NCI-H2107 (cell line): Measurements from ENCODE around the gene MALAT1.

Experiments used
- DNase-seq: peaks from one replicate; lab custom pipeline; 2025; lab: John Stamatoyannopoulos, UW

The MALAT1 gene

DNA sequence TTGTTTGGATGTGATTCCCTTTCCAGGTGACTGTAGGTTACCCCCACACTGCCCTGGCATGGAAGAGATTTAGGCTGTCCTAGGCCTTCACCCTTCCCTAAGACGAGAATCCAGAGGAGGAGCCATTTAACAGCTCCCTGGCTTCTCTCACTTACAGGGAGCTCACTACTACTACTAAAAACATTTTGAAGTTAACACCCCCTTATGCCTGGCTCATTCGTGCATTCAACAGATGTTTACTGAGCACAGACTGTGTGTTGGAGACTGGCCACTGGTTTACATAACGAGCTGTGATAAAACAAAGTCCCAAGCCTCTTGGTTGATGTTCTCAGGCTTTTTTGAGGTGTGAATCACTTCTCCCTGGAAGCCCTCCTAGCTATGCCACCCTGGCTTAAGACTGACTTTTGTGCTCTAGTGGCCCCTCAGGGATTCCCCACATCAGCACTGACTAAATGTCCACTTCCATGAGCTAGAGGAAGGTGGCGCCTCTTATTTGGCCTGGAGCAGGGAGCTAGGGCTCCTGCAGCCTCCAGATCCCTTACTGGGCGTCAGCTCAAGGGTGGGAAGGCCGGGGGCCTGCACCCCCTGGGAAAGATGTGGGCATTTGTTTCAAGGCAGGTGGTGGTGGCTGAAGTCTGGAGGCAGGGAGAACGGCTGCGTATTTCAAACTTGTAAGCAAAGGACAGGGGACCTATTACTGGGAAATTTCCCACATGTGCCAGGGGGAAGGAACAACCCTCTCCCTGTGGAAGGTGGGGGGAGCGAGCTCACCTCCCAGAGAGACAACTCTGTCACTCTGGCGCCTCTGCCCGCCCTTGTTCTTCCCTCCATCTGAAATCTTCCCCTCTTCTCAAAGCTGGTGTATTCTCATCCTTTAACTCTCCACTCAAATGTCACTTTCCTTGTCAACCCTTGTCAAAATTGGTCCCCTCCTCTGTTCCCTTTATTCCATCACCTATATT lies 19.4 kb upstream of the MALAT1 start:
- DNase-seq = no peak

DNA sequence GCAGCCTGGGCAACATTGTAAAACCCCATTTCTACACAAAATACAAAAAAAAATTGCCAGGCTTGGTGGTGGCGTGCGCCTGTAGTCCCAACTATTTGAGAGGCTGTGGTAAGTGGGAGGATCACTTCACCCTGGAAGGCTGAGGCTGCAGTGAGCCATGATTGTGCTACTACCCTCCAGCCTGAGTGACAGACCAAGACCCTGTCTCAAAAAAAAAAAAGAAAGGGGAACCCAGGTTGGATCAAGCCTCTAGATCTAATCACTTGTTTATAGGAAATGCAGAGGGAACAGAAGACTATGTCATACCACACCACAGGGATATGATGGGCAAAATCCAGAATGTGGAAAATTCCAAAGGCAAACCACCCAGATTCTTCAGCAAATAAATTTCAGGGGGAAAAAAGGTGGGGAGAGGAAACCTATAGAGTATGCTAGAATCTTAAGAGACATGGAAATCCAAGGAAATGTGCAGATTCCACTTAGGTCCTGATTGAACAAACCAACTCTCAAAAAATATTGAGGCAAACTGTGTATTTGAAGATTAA lies 16.5 kb upstream of the MALAT1 start:
- no peak for DNase-seq

DNA sequence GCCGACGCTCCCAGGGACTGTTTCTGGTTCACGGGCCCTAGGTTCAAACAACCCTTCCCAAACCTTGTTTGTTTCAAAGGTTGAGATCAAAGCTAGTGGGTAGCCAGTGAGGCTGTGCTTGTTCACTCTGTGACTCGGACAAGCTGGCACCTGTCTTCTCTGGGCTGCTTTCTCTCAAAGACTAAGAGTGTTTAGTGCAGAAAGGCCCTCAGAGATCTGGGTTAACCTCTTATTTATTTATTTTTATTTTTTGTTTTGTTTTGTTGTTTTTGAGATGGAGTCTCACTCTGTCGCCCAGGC lies 13.0 kb upstream of the MALAT1 start:
- no peak for DNase-seq

DNA sequence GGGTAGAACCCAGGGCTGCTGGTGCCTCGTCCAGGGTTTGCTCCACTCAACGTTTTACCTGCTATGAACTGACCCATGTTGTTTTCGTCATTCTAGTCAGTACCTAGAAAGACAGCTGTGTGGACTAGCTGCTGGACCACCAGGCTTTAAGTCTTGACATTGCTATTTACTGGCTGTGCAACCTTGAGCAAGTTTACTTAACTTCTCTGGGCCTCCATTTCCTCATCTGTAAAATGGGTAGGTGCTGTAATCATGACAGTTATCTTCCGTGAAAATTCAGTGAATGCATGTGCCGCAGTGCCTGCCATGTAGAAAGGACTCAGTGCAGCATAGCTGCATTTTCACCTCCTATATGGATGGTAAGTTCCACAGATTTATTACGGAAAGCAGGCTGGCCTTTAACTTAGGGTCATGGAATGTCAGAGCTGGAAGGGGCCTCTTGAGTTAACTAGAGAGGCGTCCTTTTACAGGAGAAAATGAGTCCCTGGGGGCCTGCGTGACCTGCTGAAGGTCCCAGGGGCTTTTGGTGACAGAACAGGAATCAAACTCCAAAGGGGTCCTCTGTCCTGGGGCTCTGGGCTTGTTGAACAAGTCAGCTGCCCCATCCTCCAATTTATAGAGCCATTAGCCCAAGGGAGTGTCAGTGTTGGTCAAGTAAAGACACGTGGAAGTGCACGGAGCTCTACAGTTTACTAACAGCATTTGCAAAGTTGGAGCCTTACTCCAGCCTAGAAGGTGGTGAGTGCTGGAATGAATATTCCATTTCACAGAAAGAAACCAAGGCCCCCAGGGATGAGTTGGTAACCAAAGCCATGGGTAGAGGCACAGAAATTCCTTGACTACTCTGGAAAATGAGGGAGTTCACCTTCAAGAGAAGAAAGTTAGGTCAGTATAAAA lies 12.0 kb upstream of the MALAT1 start:
- DNase-seq = no peak

DNA sequence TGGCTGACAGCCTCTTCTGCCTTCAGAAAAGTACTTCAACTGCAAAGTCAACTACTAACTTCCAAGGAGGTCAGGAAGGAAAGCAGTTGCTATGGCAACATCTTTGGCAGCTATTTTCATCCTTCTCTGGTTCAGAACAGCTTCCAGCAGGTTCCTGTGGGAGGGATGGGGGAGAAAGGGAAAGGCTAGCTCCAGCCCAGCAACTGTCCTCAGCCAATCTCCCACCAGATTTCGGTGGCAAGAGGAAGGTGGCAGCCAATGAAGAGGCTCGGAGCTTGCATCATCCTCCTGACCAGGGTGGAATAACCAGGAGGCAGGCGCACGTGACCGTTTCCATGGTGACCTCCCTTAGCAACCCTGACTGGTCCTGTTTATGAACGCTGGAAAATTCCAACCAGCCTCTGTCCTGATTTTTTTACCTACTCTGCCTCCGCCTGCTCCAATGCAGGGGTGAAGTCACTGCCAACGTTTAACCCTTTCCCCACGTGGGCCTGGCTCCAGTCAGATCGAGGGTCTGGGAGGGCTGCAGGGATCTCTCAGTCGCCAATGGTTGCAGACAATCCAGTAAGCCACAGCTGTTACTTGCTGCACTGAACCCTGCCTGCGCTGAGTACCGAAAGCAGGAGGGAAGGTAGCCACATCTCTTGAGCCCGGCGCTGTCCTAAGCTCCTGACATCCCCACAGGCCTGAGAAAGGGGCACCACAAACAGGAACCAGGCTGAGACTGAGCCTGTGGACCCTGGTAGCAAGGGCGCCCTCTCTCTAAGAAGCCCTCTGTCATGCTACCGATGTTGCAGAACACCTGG lies 11.2 kb upstream of the MALAT1 start:
- peak; percentile 98 for DNase-seq

DNA sequence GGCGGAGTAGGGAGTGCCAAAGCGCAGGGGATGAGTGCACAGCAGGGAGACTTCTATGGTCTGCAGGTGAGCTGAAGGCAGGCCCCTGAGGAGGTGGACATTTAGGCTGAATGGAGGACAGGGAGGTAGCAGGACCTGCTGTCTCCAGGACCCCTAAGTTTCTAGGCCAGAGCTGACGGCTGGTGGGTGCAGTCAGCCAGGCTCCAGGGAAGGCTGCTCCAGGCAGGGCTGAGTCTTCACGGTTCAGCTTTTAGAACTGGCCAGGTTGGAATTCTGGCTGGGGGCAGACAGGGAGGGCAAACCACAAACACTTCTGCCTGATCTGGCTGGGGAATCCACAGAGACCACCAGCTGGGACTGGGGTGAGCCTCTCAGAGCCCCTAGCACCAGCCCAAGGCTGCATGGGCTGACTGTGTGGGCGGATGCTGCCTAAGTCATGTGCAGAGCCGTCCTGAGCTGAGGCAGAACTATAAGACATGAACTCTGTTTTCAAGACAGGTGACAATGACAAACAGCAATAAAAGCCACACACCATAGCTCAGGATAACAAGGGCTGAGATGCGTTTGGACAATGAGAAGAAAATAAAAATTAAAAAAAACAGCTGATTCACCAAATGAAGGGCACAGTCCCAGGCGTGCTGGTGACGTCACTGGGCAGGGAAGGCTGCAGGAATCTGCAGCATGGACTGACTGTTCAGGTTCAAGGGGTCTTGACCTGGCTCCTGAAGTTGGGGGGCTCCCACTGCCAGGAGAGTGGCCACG lies 10.4 kb upstream of the MALAT1 start:
- no peak for DNase-seq

DNA sequence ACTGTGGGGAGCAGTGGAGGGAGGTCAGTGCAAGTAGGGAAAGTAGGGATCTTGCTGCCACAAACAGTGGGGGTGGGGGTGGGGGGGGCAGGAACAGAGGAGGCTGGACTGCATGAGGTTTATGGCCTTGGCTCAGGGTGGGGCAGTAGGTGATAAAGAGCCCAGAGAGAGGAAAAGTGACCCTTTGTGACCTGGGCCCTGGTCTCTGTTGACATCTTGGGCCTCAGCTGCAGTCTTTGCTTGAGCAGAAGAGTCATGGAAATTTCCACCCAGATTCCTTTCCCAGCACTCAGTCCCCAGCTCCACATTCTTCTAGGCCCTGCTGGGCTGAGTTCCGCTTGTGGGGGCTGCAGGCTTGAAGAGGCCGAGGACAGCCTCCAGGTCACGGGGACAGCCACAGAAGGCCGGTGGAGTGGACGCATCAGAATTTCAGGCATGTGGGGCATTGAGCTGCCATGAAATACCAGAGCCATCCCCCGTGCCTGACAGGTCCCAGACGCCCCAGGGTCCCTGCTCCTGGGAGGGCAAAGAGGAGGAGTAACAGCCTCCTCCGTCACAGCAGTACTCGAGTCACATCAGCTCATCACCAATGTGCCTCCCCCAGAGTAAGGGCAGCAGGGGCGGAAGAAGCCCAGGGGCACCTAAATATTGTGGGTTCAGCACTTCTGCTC lies 9.7 kb upstream of the MALAT1 start:
- DNase-seq = no peak

DNA sequence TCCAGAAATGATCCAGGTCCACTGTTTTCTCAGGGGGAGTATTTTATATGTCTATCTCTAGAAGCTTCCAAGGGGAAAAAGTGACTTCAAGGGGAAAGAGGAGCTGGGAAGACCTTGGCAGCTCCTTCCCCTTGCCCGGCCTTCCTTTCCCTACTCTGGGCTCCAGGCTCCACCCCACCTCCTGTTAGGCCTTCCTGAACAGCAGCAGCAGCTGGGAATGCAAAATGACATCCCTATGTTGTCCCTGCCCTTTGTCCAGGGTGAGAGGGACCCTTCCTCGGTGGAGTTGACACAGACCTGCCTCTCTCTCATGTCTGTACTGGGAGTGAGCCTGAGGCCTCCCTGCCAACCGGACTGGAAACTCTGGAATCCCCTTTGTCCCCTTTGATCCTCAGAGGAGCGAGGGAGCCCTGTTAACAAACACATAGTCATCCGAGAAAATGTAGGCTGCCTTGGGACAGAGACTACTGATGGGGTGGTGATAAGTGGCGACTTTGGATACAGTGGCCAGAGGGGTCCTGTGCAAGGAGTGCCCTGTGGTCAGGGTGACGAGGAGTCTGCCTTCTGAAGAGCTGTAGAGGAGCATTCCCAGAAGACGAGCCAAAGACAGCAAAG lies 9.0 kb upstream of the MALAT1 start:
- no peak for DNase-seq

DNA sequence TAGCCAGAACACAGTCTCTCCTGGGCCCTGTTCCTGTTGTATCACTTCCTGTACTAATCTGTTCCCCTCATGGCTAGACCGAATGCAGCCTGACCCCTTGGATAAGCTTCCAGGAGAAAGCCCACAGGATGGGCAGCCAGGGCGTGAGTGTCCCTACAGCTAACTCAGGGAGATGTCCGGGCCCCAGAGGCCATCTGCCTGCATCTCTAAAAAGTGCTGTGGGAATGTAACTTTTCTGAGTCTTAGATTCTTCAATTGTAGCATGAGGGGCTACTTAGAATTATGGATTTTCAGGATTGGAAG lies 7.7 kb upstream of the MALAT1 start:
- no peak for DNase-seq

DNA sequence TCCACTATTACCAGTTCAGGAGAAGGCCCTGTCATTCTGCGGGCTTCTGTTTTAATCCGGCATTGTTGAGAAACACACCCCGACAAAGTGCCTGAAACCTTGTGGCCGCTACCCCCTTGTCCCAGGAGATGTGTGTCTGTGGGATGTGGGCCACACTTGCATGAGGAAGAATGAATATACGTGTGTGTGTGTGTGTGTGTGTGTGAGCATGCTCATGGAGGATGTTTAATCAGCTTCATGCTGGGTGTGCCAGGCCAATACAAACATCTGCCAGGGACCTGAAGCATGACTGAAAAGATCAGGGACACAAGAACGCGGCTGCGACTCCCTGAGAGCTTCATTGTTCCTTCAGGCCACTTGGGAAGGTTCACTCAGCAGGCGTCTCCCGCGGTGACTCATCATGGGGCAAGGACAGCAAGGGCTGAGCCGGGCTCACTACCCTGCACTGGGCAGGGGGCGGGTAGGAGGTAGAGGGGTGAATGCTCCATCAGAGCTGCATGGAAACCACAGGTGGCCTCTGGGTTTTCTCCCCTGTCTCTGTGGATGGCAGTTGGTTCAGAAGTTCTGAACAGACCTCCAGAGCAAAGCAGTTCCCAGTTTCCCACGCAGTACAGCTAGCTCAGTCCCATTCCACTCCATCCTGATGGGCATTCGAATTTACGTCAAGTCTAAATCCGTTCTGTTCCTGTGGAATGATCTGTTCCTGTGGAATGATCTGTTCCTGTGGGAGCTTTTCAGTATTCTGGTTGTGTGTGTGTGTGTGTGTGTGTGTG lies 7.0 kb upstream of the MALAT1 start:
- peak; percentile 92 for DNase-seq

DNA sequence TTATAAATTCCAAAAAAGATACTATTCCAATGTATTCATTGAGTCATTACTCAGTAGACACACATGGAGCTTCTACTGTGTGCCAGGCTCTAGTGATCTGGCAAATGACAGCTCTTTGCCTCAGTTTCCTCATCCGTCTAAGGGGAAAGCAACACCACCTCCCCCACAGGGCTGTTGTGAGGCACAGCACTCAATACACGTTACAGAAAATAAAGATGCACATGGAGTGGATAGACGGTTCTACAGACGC lies 6.5 kb upstream of the MALAT1 start:
- no peak for DNase-seq

DNA sequence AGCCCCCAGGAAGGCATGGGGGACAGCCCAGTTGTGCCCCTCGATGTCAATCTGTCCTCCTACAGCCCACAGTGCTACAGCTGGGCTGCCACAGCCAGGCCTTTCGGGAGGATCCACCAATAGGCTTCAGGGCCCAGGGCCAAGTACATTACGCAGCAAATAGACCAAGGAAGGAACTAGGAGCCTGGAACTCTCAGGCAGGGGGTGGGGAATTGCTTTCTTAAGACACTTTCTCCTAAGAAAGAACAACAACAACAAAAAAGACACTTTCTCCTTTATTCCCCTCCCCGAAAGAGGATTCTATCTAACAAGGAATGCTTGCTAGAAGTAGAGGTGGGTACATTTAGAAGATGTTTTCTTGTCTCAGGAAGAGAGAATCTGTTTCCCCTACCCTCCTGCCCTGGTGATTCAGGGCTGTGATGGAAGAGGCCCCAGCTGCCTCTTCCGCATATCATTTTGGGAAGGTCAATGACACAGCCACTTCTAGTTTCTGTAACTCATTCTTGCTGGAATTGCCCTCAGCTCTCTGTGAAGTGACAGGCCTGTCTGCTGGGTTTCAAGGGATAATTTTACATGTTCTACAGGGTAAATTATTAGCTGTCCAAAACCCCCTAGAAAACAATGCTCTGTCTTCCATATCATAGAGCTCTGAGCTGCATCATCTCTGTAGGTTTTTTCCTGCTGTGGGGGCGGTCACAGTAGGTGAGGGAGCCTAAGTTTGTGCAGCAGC lies 6.0 kb upstream of the MALAT1 start:
- DNase-seq = no peak

DNA sequence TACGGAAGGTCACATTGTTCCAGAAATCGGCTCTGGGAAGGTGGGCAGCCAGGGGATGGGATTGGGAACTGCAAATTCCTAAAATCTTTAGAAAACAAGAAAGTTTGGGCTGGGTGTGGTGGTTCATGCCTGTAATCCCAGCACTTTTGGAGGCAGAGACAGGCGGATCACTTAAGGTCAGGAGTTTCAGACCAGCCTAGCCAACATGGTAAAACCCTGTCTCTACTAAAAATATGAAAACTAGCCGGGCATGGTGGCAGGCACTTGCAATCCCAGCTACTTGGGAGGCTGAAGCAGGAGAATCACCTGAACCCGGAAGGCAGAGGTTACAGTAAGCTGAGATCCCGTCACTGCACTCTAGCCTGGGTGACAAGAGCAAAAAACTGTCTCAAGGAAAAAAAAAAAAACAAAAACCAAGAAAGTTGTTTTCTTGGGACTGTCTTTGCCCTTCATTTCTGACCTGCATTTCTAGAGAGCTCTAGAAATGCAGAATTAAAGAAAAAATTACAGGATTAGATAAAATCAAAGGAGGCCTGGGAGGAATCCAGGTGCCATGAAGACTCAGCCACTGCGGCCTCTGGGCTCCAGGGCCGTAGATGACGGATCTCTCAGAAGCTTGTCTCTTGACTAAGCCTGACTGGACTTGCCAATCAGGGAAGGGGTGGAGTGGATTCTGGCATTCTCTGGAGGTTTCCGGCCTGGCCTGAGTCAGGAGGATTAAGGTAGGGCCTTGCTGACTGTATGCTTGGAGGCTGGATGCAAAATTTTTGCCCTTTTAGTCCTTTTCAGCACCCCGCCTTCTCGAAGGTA lies 5.3 kb upstream of the MALAT1 start:
- no peak for DNase-seq

DNA sequence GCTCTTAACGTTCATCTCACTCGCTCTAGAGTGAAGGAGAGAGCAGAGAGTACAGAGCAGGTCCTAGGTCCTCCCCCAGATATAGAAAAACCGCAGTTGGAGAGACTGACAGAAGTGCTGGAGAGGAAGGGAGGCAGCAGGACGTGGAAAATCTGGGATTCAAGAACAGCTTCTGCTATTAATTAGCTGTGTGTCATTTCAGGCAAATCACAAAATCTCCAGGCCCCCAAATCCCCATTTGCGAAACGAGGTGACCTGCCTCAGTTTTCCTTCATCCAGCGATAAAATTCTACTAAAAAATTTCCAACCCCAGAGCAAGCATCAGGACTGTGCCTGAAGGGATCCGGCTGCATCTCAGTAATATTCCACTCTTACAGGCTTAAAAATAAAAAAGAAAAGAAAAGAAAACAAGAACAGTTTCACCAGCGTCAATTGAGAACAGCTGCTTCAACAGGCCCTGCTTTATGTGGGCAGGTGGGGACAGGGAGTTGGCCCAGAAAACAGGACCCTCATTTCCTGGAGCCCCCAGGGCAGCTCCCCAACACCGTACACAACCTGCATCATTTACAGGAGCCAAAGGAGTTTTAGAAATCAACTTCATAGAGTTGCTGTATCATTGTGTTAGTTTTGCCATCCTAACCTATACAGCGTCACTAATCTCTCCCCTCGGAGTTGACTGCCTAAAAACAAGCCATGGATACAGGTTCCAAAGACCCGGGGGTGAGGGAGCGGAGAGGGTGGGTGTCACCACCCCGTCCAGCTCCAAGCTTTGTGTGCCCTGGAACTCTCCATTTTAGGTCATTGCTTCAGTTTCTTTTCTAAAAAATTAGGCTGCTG lies 2.3 kb upstream of the MALAT1 start:
- DNase-seq = no peak

DNA sequence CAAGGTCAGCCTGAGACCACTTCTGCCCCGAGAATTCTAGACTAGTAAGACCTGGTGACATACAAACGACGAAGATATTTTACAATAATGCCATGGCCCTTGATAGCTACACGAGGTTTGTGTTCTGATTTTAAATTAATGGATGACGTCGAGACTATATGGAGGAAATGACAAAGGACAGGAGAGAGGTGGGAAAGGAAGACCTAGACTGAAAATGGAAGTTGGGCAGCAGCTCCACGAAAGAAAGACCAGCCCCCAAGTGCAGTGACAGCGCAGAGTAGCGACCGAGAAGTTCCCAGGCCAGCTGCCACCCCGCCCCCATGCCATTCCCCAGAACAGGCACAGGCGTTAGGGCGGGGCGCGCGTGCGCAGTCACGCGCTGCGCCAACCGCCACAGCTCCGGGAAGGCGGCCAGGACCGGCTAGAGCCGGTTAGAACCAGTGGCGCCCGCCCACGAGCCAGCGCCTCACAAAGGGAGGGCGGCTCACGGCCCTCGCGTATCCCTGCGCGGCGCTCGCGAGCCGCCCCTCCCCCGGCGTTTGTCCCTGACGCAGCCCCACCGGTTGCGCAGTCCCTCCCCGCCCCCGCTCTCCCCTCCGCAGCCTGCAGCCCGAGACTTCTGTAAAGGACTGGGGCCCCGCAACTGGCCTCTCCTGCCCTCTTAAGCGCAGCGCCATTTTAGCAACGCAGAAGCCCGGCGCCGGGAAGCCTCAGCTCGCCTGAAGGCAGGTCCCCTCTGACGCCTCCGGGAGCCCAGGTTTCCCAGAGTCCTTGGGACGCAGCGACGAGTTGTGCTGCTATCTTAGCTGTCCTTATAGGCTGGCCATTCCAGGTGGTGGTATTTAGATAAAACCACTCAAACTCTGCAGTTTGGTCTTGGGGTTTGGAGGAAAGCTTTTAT lies 1.5 kb upstream of the MALAT1 start:
- DNase-seq = peak; percentile 96

DNA sequence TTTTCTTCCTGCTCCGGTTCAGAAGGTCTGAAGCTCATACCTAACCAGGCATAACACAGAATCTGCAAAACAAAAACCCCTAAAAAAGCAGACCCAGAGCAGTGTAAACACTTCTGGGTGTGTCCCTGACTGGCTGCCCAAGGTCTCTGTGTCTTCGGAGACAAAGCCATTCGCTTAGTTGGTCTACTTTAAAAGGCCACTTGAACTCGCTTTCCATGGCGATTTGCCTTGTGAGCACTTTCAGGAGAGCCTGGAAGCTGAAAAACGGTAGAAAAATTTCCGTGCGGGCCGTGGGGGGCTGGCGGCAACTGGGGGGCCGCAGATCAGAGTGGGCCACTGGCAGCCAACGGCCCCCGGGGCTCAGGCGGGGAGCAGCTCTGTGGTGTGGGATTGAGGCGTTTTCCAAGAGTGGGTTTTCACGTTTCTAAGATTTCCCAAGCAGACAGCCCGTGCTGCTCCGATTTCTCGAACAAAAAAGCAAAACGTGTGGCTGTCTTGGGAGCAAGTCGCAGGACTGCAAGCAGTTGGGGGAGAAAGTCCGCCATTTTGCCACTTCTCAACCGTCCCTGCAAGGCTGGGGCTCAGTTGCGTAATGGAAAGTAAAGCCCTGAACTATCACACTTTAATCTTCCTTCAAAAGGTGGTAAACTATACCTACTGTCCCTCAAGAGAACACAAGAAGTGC lies 661 bp upstream of the MALAT1 start:
- DNase-seq = no peak
